Activated naive CD8-positive, alpha-beta T cell treated with anti-CD3 and anti-CD28 coated beads, Interleukin-2, amount 50 U/mL, for 24 hours (primary cell): Measurements from ENCODE around the gene ROGDI.

Source experiments
- ATAC-seq: fragments of 150-1000 bp; cut with Tn5 transposase; one replicate; pipeline ENCODE4 v1.10.0; 2021
- DNase-seq: peaks from one replicate; pipeline ENCODE4 v3.0.0; 2021
- H3K27ac Mint-ChIP-seq: one replicate; pipeline ENCODE4 v1.8.0; 2021; ENCODE audit warnings: mild to moderate bottlenecking, mixed read lengths
- H3K27me3 Mint-ChIP-seq: one replicate; pipeline ENCODE4 v1.8.0; 2021; ENCODE audit warnings: mixed read lengths
- H3K36me3 Mint-ChIP-seq: one replicate; pipeline ENCODE4 v1.8.0; 2021; ENCODE audit warnings: low read depth, mixed read lengths
- H3K4me1 Mint-ChIP-seq: one replicate; pipeline ENCODE4 v1.8.0; 2021; ENCODE audit warnings: mixed read lengths
- H3K4me3 Mint-ChIP-seq: one replicate; pipeline ENCODE4 v1.8.0; 2021; ENCODE audit warnings: mild to moderate bottlenecking, moderate library complexity, mixed read lengths
- H3K9me3 Mint-ChIP-seq: one replicate; pipeline ENCODE4 v1.8.0; 2021; ENCODE audit warnings: mixed read lengths

ROGDI gene

GRCh38 chr16:4771646-4772045, 30.8 kb downstream of the ROGDI start:
- DNase-seq (no peak), ATAC-seq (no peak)
- no peaks in the 10 kb centered on the region for H3K27me3 Mint-ChIP-seq
- H3K9me3 Mint-ChIP-seq, result no peaks in the 10 kb centered on the region
- no peaks in the 10 kb centered on the region for H3K36me3 Mint-ChIP-seq
- H3K4me1 Mint-ChIP-seq, result peaks cover 14% of the 10 kb centered on the region
- no peak overlapping the region for H3K27ac Mint-ChIP-seq
- H3K4me3 Mint-ChIP-seq, result no peak overlapping the region

- H3K27ac Mint-ChIP-seq, result no peak overlapping the region
- H3K4me1 Mint-ChIP-seq, result peaks cover 23% of the 10 kb centered on the region
- peak overlapping the region; percentile 21 for H3K4me3 Mint-ChIP-seq
- H3K36me3 Mint-ChIP-seq, result no peaks in the 10 kb centered on the region
- H3K9me3 Mint-ChIP-seq, result no peaks in the 10 kb centered on the region
- no peaks in the 10 kb centered on the region for H3K27me3 Mint-ChIP-seq
- ATAC-seq (no peak), DNase-seq (no peak)
Measured at GRCh38 chr16:4769306-4769638, 33.2 kb downstream of the ROGDI start.

GRCh38 chr16:4768549-4769305, 33.7 kb downstream of the ROGDI start:
- Mint-ChIP-seq H3K4me1 (peaks cover 23% of the 10 kb centered on the region), H3K27ac (peak overlapping the region; percentile 87), H3K4me3 (peak overlapping the region; percentile 85), H3K9me3 (no peaks in the 10 kb centered on the region), H3K27me3 (no peaks in the 10 kb centered on the region), H3K36me3 (no peaks in the 10 kb centered on the region)
- DNase-seq, result peak; percentile 93
- peak; percentile 82 for ATAC-seq

GRCh38 chr16:4767872-4768548, 34.4 kb downstream of the ROGDI start:
- peaks cover 23% of the 10 kb centered on the region for H3K4me1 Mint-ChIP-seq
- H3K9me3 Mint-ChIP-seq, result no peaks in the 10 kb centered on the region
- DNase-seq (no peak), ATAC-seq (peak; percentile 8)
- no peaks in the 10 kb centered on the region for H3K36me3 Mint-ChIP-seq
- peak overlapping the region; percentile 85 for H3K4me3 Mint-ChIP-seq
- H3K27me3 Mint-ChIP-seq, result no peaks in the 10 kb centered on the region
- H3K27ac Mint-ChIP-seq, result peak overlapping the region; percentile 87

GRCh38 chr16:4766875-4767628, 35.4 kb downstream of the ROGDI start, which contains the start of gene ZNF500:
Gene ZNF500 (minus strand): TSS chr16:4767162. CDS start chr16:4765978, 1,184 bp downstream.
- no peaks in the 10 kb centered on the region for H3K27me3 Mint-ChIP-seq
- no peaks in the 10 kb centered on the region for H3K36me3 Mint-ChIP-seq
- H3K27ac Mint-ChIP-seq, result peak within 1 kb of the TSS; percentile 88
- peak; percentile 98 for DNase-seq
- peak within 1 kb of the TSS; percentile 85 for H3K4me3 Mint-ChIP-seq
- H3K4me1 Mint-ChIP-seq, result peaks cover 23% of the 10 kb centered on the region
- ATAC-seq, result peak; percentile 78
- H3K9me3 Mint-ChIP-seq, result no peaks in the 10 kb centered on the region

GRCh38 chr16:4765511-4766474, 36.6 kb downstream of the ROGDI start:
- Mint-ChIP-seq H3K27me3 (no peaks in the 10 kb centered on the region), H3K27ac (peak overlapping the region; percentile 86), H3K4me1 (peaks cover 23% of the 10 kb centered on the region), H3K9me3 (no peaks in the 10 kb centered on the region), H3K36me3 (no peaks in the 10 kb centered on the region), H3K4me3 (peak overlapping the region; percentile 85)
- no peak for DNase-seq
- ATAC-seq, result no peak

- DNase-seq, result no peak
- no peaks in the 10 kb centered on the region for H3K27me3 Mint-ChIP-seq
- H3K4me3 Mint-ChIP-seq, result no peak overlapping the region
- peaks cover 11% of the 10 kb centered on the region for H3K36me3 Mint-ChIP-seq
- no peaks in the 10 kb centered on the region for H3K9me3 Mint-ChIP-seq
- no peak for ATAC-seq
- H3K4me1 Mint-ChIP-seq, result peaks cover 23% of the 10 kb centered on the region
- no peak overlapping the region for H3K27ac Mint-ChIP-seq
Measured at GRCh38 chr16:4763791-4764190, 38.6 kb downstream of the ROGDI start.

GRCh38 chr16:4762205-4762604, 40.2 kb downstream of the ROGDI start:
- Mint-ChIP-seq H3K9me3 (no peaks in the 10 kb centered on the region), H3K27ac (no peak overlapping the region), H3K4me3 (no peak overlapping the region), H3K4me1 (peaks cover 10% of the 10 kb centered on the region), H3K27me3 (no peaks in the 10 kb centered on the region), H3K36me3 (peaks cover 16% of the 10 kb centered on the region)
- DNase-seq (no peak), ATAC-seq (no peak)

- Mint-ChIP-seq H3K27ac (no peak overlapping the region), H3K27me3 (no peaks in the 10 kb centered on the region), H3K4me3 (no peak overlapping the region), H3K9me3 (no peaks in the 10 kb centered on the region), H3K36me3 (peaks cover 30% of the 10 kb centered on the region), H3K4me1 (no peaks in the 10 kb centered on the region)
- ATAC-seq (no peak), DNase-seq (no peak)
Measured at GRCh38 chr16:4760221-4760910, 42.1 kb downstream of the ROGDI start.

- H3K4me3 Mint-ChIP-seq, result no peak overlapping the region
Measured at GRCh38 chr16:4755687-4756086, 46.7 kb downstream of the ROGDI start.

GRCh38 chr16:4754865-4755264, 47.6 kb downstream of the ROGDI start:
- peaks cover 38% of the 10 kb centered on the region for H3K36me3 Mint-ChIP-seq
- no peaks in the 10 kb centered on the region for H3K9me3 Mint-ChIP-seq
- H3K4me1 Mint-ChIP-seq, result no peaks in the 10 kb centered on the region
- no peaks in the 10 kb centered on the region for H3K27me3 Mint-ChIP-seq
- H3K4me3 Mint-ChIP-seq, result no peak overlapping the region
- no peak for ATAC-seq
- no peak for DNase-seq
- no peak overlapping the region for H3K27ac Mint-ChIP-seq

More at GRCh38 chr16:4755687-4756086, 46.7 kb downstream of the ROGDI start:
- Mint-ChIP-seq H3K27ac (no peak overlapping the region), H3K4me1 (no peaks in the 10 kb centered on the region), H3K36me3 (peaks cover 41% of the 10 kb centered on the region), H3K9me3 (no peaks in the 10 kb centered on the region), H3K27me3 (no peaks in the 10 kb centered on the region)
- ATAC-seq (no peak), DNase-seq (no peak)

GRCh38 chr16:4753227-4753626, 49.2 kb downstream of the ROGDI start:
- Mint-ChIP-seq H3K4me1 (peaks cover 3% of the 10 kb centered on the region), H3K4me3 (no peak overlapping the region), H3K36me3 (peaks cover 26% of the 10 kb centered on the region), H3K27me3 (no peaks in the 10 kb centered on the region), H3K27ac (no peak overlapping the region), H3K9me3 (no peaks in the 10 kb centered on the region)
- DNase-seq, result no peak
- ATAC-seq, result no peak

- ATAC-seq (no peak), DNase-seq (no peak)
- Mint-ChIP-seq H3K4me3 (no peak overlapping the region), H3K27me3 (no peaks in the 10 kb centered on the region), H3K36me3 (peaks cover 26% of the 10 kb centered on the region), H3K27ac (no peak overlapping the region), H3K4me1 (peaks cover 10% of the 10 kb centered on the region), H3K9me3 (no peaks in the 10 kb centered on the region)
Measured at GRCh38 chr16:4752351-4753100, 49.9 kb downstream of the ROGDI start.
